AG10803 (cell line): Measurements from ENCODE around the gene RALA.
A peak's percentile ranks its signal among the peaks of the same experiment; 100 is the strongest.

Source experiments
- DNase-seq: peaks from one replicate; pipeline ENCODE4 v3.0.0; 2010; ENCODE audit warnings: low read depth
- H3K4me3 ChIP-seq: 2 replicates; pipeline ENCODE4 v1.5.1; 2011; ENCODE audit warnings: mild to moderate bottlenecking, low read length, control low read depth
- CTCF ChIP-seq: conservative IDR thresholded peaks from 2 replicates; pipeline ENCODE4 v1.5.1; 2011; ENCODE audit warnings: mild to moderate bottlenecking, low read length, control low read depth, inconsistent platforms

RALA gene

GRCh38 chr7:39721919-39722597 is 98.7 kb downstream of the RALA start:
- no peak overlapping the region for H3K4me3 ChIP-seq
- DNase-seq, result no peak
- TF ChIP-seq CTCF, result no peak

- no peak overlapping the region for H3K4me3 ChIP-seq
- no peak for TF ChIP-seq CTCF
- no peak for DNase-seq
Observed at GRCh38 chr7:39727231-39728012, 104.0 kb downstream of the RALA start.

GRCh38 chr7:39732837-39733804 is 109.7 kb downstream of the RALA start:
- H3K4me3 ChIP-seq, result peak overlapping the region; percentile 68
- no peak for TF ChIP-seq CTCF
- peak; percentile 97 for DNase-seq

GRCh38 chr7:39733881-39734632 is 110.7 kb downstream of the RALA start:
- no peak for TF ChIP-seq CTCF
- peak overlapping the region; percentile 68 for H3K4me3 ChIP-seq
- peak; percentile 93 for DNase-seq

- TF ChIP-seq CTCF, result no peak
- DNase-seq, result no peak
- peak overlapping the region; percentile 68 for H3K4me3 ChIP-seq
Observed at GRCh38 chr7:39734633-39735004, 111.2 kb downstream of the RALA start.

GRCh38 chr7:39735903-39736302 is 112.5 kb downstream of the RALA start:
- no peak for TF ChIP-seq CTCF
- no peak overlapping the region for H3K4me3 ChIP-seq
- peak; percentile 35 for DNase-seq
